Tibial nerve (tissue), 4 donors: ENCODE data around the gene EFCAB11. TPM values are rescaled to one million over a fixed set of nuclear protein-coding genes. Genes with fewer than 3 reads are reported as not detected.
"Not testable (repeated sequence)": the region's sequence is repeated elsewhere in the genome, so short reads cannot be mapped to it uniquely, and the experiment has no call there.

Experiments used
- DNase-seq, 2 donors: peaks; one replicate each; pipeline ENCODE4 v3.0.0-alpha.2; 2019; ENCODE audit warnings: low spot score in 2 of 2
- H3K27ac ChIP-seq, 4 donors: fragments of 200-600 bp; sonication (generic) in 3 of 4; one replicate each; pipeline ENCODE4 v1.5.1; 2017 to 2019; ENCODE audit warnings: mild to moderate bottlenecking in 1 of 4
- H3K27me3 ChIP-seq, 2 donors: fragments of 200-600 bp; sonication (generic) in 1 of 2; one replicate each; pipeline versions ENCODE4 v1.5.1 to v1.6.0; 2017 to 2019
- H3K36me3 ChIP-seq, 3 donors: fragments of 200-600 bp; sonication (generic); one replicate each; pipeline ENCODE4 v1.5.1; 2018 to 2019
- H3K4me1 ChIP-seq, 4 donors: fragments of 200-600 bp; sonication (generic) in 3 of 4; one replicate each; pipeline ENCODE4 v1.5.1; 2017 to 2019
- H3K4me3 ChIP-seq, 4 donors: fragments of 200-600 bp; sonication (generic) in 3 of 4; one replicate each; pipeline ENCODE4 v1.5.1; 2017 to 2019; ENCODE audit warnings: mild to moderate bottlenecking in 1 of 4, moderate library complexity in 1 of 4
- H3K9me3 ChIP-seq, 4 donors: fragments of 200-600 bp; sonication (generic) in 3 of 4; one replicate each; pipeline ENCODE4 v1.5.1; 2017 to 2019
- EP300 ChIP-seq, 2 donors: sonication (generic); formaldehyde crosslinking; IDR thresholded peaks; one replicate each; pipeline ENCODE4 v1.6.1; 2017; ENCODE audit warnings: antibody characterized with exemption in 2 of 2, mild to moderate bottlenecking in 1 of 2
- POLR2A ChIP-seq, 2 donors: fragments of 450-650 bp; IDR thresholded peaks; one replicate each; pipeline ENCODE4 v1.6.1; 2017; ENCODE audit warnings: antibody characterized with exemption in 2 of 2, mild to moderate bottlenecking in 2 of 2, moderate library complexity in 2 of 2
- WGBS, 2 donors: methylation state at CpG; one replicate each; pipeline ENCODE4 v1.1.5; 2018; 5-methylcytosine and 5-hydroxymethylcytosine counted together
- total RNA-seq, 4 donors: library from RNA; depleted of rRNA; stranded (reverse); fragments of >200 nt; gene quantifications; one replicate each; pipeline ENCODE4 v1.1.0, GENCODE V29; 2016
- TF ChIP-seq, protein P1 (sequence below), 5 experiments: fragments of 200-600 bp in 3 of 5; fragments of 450-650 bp in 2 of 5; sonication (generic) in 3 of 5; IDR thresholded peaks; one replicate each; pipeline ENCODE4 v1.5.1; 2016 to 2019; ENCODE audit warnings: antibody characterized with exemption in 5 of 5, mild to moderate bottlenecking in 3 of 5, moderate library complexity in 2 of 5

EFCAB11 gene
- total RNA-seq, 4 donors from 2014 or later, result 2.2 to 7.8 (median 4.4) TPM

DNA sequence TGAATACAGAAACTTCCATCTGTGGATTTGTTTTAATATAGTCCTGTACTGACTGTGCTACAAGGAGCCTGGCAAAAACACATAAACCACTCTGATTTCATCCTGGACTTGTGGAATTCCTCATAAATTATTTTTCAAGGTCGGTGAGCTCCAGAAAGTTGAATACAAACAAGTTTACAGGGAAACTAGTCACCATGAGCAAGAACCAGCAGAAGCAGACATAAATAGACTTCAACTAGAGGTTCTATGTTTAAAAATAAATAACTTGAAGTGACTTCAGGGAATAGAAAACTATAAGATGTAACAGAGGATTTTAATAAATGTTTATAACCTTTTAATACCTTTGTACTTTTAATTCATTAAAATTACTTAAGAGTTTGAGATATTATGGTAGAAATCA, 63.5 kb downstream of the EFCAB11 start:
- no peak overlapping the region for H3K27ac ChIP-seq
- TF ChIP-seq, protein P1, sequence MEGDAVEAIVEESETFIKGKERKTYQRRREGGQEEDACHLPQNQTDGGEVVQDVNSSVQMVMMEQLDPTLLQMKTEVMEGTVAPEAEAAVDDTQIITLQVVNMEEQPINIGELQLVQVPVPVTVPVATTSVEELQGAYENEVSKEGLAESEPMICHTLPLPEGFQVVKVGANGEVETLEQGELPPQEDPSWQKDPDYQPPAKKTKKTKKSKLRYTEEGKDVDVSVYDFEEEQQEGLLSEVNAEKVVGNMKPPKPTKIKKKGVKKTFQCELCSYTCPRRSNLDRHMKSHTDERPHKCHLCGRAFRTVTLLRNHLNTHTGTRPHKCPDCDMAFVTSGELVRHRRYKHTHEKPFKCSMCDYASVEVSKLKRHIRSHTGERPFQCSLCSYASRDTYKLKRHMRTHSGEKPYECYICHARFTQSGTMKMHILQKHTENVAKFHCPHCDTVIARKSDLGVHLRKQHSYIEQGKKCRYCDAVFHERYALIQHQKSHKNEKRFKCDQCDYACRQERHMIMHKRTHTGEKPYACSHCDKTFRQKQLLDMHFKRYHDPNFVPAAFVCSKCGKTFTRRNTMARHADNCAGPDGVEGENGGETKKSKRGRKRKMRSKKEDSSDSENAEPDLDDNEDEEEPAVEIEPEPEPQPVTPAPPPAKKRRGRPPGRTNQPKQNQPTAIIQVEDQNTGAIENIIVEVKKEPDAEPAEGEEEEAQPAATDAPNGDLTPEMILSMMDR (IDR thresholded peaks at IDR 0.05), result no peak
- TF ChIP-seq POLR2A (IDR thresholded peaks at IDR 0.05), result no peak
- TF ChIP-seq EP300 (IDR thresholded peaks at IDR 0.05), result no peak

DNA sequence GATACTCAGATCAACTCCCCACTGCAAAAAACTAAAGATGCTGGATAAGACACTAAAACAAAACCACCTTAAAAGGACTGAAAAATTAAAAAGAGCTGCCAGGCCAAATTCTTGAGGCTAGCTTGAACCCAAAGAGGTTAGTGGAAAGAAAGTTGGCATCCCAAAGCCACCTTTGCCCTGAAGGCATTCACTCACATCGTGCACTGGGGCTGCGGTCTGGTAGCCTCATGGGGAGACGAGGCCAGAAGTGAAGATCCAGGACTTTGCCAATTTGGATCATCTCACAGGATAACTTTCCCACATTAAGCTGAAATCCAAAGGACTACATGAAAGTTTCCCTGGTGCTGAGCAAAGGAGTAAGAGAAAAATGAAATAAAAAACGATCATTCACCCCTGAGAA, 63.9 kb downstream of the EFCAB11 start:
- Histone ChIP-seq H3K4me3 (no peak overlapping the region), H3K36me3 (peaks cover 0 to 7% (median 0%) of the 10 kb centered on the region in 3 donors), H3K4me1 (no peaks in the 10 kb centered on the region), H3K9me3 (peaks cover 0 to 6% (median 0%) of the 10 kb centered on the region in 4 donors), H3K27ac (no peak overlapping the region), H3K27me3 (no peaks in the 10 kb centered on the region)
- no peak for TF ChIP-seq EP300 (IDR thresholded peaks at IDR 0.05)
- TF ChIP-seq, protein P1 (IDR thresholded peaks at IDR 0.05), result no peak
- TF ChIP-seq POLR2A (IDR thresholded peaks at IDR 0.05), result no peak
- 88 to 91% methylated on average over 4 of the region's 4 CpGs for WGBS, 2 donors
- no peak for DNase-seq

More for the DNA sequence above, 63.5 kb downstream of the EFCAB11 start:
- H3K4me3 ChIP-seq, result no peak overlapping the region
- WGBS, 2 donors, result 69 to 82% methylated on average over 1 of the region's 1 CpG
- peaks cover 0 to 7% (median 0%) of the 10 kb centered on the region in 3 donors for H3K36me3 ChIP-seq
- H3K9me3 ChIP-seq, result peaks cover 0 to 6% (median 0%) of the 10 kb centered on the region in 4 donors
- no peaks in the 10 kb centered on the region for H3K27me3 ChIP-seq
- DNase-seq, result no peak
- no peaks in the 10 kb centered on the region for H3K4me1 ChIP-seq

DNA sequence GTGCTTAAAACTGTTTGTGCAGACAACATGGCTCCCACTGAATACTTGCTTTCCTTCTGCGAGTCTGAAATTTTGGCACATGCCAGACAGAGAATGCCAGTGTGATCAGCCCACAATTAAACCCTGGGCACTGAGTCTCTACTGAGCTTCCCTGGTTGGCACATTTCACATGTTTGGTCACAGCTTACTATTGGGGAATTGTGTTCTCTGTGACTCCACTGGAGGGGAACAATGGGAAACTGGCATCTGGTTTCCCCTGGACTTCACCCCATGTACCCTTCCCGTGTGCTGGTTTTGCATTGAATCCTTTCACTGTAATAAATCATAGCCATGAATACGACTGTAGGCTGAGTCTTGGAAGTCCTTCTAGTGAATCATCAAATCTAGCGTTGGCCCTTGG, 64.9 kb downstream of the EFCAB11 start:
- no peaks in the 10 kb centered on the region for H3K4me1 ChIP-seq
- H3K27ac ChIP-seq, result no peak overlapping the region
- H3K4me3 ChIP-seq, result no peak overlapping the region
- peaks cover 0 to 6% (median 0%) of the 10 kb centered on the region in 4 donors for H3K9me3 ChIP-seq
- TF ChIP-seq, protein P1 (IDR thresholded peaks at IDR 0.05), result no peak
- TF ChIP-seq POLR2A (IDR thresholded peaks at IDR 0.05) (no peak), EP300 (IDR thresholded peaks at IDR 0.05) (no peak)
- no peaks in the 10 kb centered on the region for H3K27me3 ChIP-seq
- DNase-seq, result no peak
- peaks cover 0 to 7% (median 0%) of the 10 kb centered on the region in 3 donors for H3K36me3 ChIP-seq
- 61 to 66% methylated on average over 4 of the region's 4 CpGs for WGBS, 2 donors

DNA sequence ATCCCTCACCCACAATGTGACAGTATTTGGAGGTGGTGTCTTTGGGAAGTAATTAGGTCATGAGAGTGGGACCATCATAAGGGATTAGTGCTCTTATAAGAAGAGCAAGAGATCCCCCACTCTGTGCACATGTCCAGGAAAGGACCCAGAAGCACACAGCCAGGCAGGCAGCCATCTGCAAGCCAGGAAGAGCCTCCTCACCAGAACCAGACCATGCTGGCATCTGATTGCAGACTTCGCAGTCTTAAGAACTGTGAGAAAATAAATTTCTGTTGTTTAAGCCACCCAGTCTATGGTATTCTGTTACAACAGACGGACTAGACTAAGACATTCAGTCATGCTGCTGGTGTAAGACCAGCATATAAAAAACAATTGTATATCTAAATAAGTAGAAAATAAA, 69.8 kb downstream of the EFCAB11 start:
- WGBS, 2 donors, result 92 to 100% methylated on average over 2 of the region's 2 CpGs
- H3K4me3 ChIP-seq, result no peak overlapping the region
- TF ChIP-seq EP300 (IDR thresholded peaks at IDR 0.05) (no peak), POLR2A (IDR thresholded peaks at IDR 0.05) (no peak)
- TF ChIP-seq, protein P1 (IDR thresholded peaks at IDR 0.05), result no peak
- no peaks in the 10 kb centered on the region for H3K36me3 ChIP-seq
- H3K9me3 ChIP-seq, result no peaks in the 10 kb centered on the region
- no peak overlapping the region for H3K27ac ChIP-seq
- no peaks in the 10 kb centered on the region for H3K27me3 ChIP-seq
- H3K4me1 ChIP-seq, result no peaks in the 10 kb centered on the region
- DNase-seq, result no peak

DNA sequence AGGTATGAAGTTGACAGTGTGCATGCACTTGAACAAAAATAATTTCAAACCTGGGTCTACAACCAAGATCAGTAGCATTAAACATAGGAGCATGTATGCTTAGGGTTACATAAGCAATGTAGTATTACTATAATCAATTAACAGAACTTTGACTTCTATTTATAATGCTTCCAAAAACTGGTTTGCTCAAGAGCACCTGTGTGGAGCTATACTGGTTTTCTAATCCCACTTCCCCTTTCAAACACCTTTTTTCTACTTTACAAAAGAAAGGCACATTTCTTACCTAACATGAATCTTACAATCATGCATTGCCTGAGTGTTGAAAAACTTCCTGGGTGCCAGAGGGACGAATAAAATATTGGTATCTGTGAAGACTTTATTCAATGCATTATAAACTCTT, 72.7 kb downstream of the EFCAB11 start:
- Histone ChIP-seq H3K36me3 (no peaks in the 10 kb centered on the region), H3K4me3 (no peak overlapping the region), H3K27me3 (no peaks in the 10 kb centered on the region), H3K4me1 (no peaks in the 10 kb centered on the region), H3K9me3 (no peaks in the 10 kb centered on the region), H3K27ac (no peak overlapping the region)
- no peak for DNase-seq
- 93 to 95% methylated on average over 1 of the region's 1 CpG for WGBS, 2 donors
- TF ChIP-seq EP300 (IDR thresholded peaks at IDR 0.05), result no peak
- TF ChIP-seq, protein P1 (IDR thresholded peaks at IDR 0.05), result no peak
- TF ChIP-seq POLR2A (IDR thresholded peaks at IDR 0.05), result no peak

DNA sequence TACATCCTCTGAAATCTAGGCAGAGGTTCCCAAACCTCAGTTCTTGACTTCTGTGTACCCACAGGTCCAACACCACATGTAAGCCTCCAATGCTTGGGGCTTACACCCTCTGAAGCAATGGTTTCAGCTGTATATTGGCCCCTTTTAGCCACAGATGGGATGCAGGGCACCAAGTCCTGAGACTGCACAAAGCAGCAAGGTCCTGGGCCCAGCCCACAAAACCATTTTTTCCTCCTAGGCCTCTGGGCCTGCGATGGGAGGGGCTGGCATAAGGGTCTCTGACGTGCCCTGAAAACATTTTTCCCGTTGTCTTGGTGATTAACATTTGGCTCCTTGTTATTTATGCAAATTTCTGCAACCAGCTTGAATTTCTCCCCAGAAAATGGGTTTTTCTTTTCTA, 80.4 kb downstream of the EFCAB11 start:
- H3K9me3 ChIP-seq, H3K27me3 ChIP-seq, H3K36me3 ChIP-seq, H3K27ac ChIP-seq, H3K4me3 ChIP-seq, H3K4me1 ChIP-seq, DNase-seq: not testable (repeated sequence)
- WGBS, 2 donors, result 84 to 91% methylated on average over 3 of the region's 3 CpGs
